Amniotic stem cell (primary cell): ENCODE measurements around the gene GAD2.

Experiments
- DNase-seq: peaks from one replicate; lab custom pipeline; 2025; lab: John Stamatoyannopoulos, UW

The GAD2 gene

GRCh38 chr10:26216585-26217395 lies at the start of gene GAD2:
GAD2 (plus strand) TSS chr10:26216774; CDS start chr10:26216810, 36 bp downstream.
- DNase-seq, result no peak

GRCh38 chr10:26169466-26169865 lies 47.1 kb upstream of the GAD2 start:
- no peak for DNase-seq

- DNase-seq, result no peak
Measured at GRCh38 chr10:26172131-26172530, 44.4 kb upstream of the GAD2 start.

- no peak for DNase-seq
Measured at GRCh38 chr10:26173837-26174236, 42.7 kb upstream of the GAD2 start.

GRCh38 chr10:26177341-26177740 lies 39.2 kb upstream of the GAD2 start:
- DNase-seq, result no peak

- DNase-seq, result no peak
Measured at GRCh38 chr10:26194275-26194674, 22.3 kb upstream of the GAD2 start.

GRCh38 chr10:26197248-26197647 lies 19.3 kb upstream of the GAD2 start:
- DNase-seq, result no peak

GRCh38 chr10:26198119-26198518 lies 18.5 kb upstream of the GAD2 start:
- DNase-seq, result no peak

GRCh38 chr10:26199841-26200240 lies 16.7 kb upstream of the GAD2 start:
- DNase-seq, result no peak

GRCh38 chr10:26205223-26205622 lies 11.4 kb upstream of the GAD2 start:
- no peak for DNase-seq

- no peak for DNase-seq
Measured at GRCh38 chr10:26211781-26212444, 4.7 kb upstream of the GAD2 start.

GRCh38 chr10:26212511-26212910 lies 4.1 kb upstream of the GAD2 start:
- DNase-seq, result no peak

- no peak for DNase-seq
Measured at GRCh38 chr10:26213157-26213800, 3.3 kb upstream of the GAD2 start.

GRCh38 chr10:26214004-26214403 lies 2.6 kb upstream of the GAD2 start:
- DNase-seq, result no peak

- DNase-seq, result no peak
Measured at GRCh38 chr10:26214551-26215395, 1.8 kb upstream of the GAD2 start.

GRCh38 chr10:26215396-26215934 lies 1.1 kb upstream of the GAD2 start:
- DNase-seq, result no peak

GRCh38 chr10:26215935-26216584 lies 514 bp upstream of the GAD2 start:
- DNase-seq, result no peak

GRCh38 chr10:26217396-26218086 lies 967 bp downstream of the GAD2 start:
- DNase-seq, result no peak

GRCh38 chr10:26219676-26220075 lies 3.1 kb downstream of the GAD2 start:
- no peak for DNase-seq

- DNase-seq, result no peak
Measured at GRCh38 chr10:26220901-26221300, 4.3 kb downstream of the GAD2 start.

- DNase-seq, result no peak
Measured at GRCh38 chr10:26221541-26221940, 5.0 kb downstream of the GAD2 start.
